Measurements from ENCODE around the gene MARF1.
A peak's percentile ranks its signal among the peaks of the same experiment; 100 is the strongest.
"Not testable (repeated sequence)": the region's sequence is repeated elsewhere in the genome, so short reads cannot be mapped to it uniquely, and the experiment has no call there.

The MARF1 gene

DNA sequence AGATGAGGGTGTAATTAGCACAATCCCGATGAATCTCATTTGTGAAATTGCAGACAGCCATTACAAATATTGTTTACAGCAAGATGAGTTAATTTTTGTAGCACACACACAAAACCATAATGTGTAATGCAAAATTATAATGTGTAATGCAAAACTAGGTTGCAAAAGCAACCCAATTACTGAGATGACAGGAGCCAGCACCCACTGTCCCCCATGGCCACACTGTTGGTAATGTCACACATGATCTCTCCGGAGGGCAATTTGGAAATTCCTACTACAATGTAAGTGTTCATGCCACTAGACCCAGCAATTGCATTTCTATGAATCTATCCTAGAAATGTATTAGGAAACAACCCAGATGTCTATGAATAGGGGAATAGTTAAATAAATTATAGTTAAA is 76.9 kb downstream of the MARF1 start:
- no peak for DNase-seq

DNA sequence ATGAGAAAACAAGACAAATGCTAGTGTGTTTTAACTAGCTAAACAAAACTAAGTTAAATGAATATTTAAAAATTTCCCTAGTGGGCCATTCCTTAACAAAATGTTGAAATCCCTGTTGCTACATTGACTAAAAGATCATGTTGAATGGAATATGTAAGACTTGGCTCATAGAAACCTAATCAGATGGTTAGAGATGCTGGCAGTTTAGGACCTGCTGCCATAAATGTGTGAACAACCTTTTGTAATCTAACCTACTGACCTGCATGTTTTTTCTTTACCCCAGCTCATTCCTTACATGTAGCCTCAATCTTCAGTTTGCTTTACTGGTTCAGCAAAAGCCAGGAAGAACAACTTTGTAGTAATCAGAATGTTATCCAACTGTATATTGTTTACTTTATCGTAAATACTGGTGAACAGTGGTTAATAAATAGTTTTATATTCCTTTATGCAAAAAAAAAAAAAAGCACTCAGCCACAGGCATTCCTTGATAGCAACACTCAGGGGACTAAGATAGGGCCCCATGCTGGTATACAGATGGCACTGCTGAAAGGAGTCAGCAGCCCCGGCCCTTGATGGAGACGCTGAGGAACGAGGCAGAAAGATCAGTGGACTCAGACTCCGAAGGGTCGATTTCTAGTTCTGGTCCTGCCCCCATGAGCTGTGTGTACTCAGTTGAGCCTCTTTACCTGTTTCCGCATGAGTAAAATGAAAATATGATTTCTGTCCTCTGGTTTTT is 78.2 kb downstream of the MARF1 start:
- DNase-seq, result no peak

DNA sequence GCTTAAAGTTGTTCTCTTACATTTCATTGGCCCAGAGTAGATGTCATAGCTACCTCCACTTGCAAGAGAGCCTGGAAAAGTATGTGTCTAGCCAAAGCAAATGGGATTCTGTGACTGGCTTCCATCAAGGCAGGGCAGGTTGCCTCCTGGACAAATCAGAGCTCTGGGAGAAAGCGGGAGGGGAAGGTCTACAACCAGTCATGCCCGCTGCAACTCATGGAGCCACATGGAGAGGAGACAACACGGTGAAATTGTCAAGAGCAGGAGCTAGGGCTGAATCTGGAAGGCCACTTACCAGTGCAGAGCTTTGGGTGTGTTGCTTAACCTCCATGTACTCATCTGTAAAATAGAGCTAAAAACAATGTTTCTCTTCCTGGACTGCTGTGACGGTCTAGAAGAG is 83.8 kb downstream of the MARF1 start:
- DNase-seq, result no peak

DNA sequence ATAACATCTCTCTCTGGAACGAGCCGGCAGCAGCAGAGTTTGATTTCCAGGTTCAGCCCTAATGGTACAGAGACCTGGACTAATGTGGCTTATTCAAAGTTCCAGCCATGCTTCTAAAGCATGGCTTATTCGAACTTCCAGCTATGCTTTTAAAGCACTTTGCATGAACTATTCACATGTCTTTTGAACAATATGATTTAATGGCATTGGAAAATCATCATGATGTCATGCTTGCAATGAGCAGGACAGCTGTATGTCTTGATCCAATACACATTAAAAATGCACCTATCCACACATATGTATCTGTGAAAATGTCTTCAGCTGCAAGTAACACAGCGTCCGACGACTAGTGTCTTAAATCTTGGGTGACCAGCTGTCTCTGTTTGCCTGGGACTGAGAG is 85.7 kb downstream of the MARF1 start:
- DNase-seq, result no peak

DNA sequence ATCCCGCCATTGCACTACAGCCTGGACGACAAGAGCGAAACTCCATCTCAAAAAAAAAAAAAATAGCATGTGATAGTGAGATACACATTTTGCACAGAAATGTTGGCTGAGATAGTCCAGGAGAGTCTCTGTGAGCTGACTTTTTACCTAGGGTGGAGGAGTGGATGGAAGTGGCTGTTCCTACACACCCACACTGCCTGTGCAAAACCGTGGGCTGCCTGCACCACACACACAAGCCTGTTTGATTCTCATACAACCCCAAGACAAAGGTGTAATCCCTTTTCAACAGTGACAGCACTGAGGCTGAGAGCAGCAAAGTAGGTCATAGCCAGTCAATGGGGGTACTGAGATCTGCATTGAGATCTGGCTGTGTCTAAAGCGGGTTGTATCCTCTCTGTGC is 86.8 kb downstream of the MARF1 start:
- no peak for DNase-seq

DNA sequence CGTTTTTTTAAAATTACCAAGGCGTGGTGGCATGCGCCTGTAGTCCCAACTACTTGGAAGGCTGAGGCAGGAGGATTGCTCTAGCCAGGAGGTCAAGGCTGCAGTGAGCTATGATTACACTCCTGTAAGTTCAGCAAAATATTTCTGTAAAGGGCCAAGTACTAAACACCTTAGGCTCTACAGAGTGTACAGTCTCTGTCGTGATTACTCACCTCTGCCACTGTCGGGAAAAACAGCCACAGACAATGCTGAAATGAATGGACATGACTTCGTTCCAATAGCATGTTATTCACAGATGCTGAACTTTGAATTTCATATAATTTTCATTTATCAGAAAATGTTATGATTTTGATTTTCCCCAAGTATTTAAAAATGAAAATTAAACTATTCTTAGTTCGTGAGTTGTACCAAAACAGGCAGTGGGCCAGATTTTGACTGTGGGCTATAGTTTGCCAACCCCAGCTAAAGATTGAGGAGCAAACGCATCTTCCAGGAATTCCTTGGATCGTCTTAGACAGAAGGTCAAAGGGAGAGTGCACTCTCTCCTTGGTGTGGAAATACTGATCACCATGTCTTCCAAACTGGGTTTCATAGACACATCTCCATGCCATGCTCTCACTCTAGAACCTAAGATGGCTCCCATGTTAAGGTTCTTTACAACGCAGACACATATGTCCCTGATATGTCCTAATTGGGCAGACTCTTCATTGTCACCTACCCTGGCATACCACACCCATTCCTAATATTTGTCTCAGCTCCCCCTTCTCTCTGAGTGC is 89.5 kb downstream of the MARF1 start:
- no peak for DNase-seq

DNA sequence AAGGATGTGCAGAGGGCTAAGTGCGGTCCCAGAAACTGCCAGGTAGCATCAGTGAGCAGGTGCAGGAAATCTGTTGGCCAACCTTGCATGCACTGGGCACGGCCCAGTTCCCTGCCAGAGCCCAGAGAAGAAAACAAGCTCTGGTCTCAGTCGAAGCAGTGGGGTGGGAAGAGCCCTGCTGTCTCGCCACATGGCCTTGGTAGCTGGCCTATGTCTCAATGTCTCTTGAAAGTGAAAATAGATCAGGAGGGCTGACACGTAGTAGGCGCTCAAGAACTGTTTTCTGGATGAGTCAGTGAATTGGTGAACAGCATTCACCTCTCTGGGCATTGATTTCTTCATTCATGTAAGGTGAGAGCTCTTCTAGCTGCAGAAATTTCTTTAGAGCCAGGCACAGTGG is 90.4 kb downstream of the MARF1 start:
- peak; percentile 71 to 76 for DNase-seq

DNA sequence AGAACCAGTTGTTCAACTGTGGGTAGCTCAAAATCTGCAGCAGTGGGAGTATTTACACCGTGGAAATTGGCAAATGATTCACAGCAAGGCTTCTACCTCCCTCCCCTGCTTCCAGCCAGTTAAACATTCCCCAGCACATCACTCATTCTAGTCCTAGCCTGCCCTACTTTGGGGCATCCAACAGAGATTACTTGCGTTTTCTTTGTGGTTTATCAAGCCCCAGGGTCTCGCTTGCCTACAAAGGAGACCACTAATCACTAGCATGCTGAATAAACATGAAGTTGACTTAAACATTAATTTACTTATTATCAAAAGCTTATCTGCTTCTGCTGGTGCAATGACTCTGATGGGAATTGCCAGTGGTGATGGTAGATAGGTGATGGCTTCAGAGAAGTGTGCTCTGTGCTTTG is 94.5 kb downstream of the MARF1 start:
- no peak for DNase-seq

DNA sequence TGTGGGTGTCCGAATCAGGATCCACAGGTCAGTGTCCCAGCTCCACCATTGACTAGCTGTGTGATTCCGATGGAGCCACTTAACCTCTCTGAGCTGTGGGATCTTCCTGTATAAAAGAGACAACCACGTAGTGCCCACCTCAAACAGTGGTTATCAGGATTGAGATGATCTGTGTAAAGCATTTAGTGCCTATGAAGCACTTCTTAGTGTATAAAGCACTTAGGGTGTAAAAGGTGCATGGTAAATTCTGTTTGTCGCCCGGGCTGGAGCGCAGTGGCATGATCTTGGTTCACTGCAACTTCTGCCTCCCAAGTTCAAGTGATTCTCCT is 95.2 kb downstream of the MARF1 start:
- DNase-seq, result no peak

DNA sequence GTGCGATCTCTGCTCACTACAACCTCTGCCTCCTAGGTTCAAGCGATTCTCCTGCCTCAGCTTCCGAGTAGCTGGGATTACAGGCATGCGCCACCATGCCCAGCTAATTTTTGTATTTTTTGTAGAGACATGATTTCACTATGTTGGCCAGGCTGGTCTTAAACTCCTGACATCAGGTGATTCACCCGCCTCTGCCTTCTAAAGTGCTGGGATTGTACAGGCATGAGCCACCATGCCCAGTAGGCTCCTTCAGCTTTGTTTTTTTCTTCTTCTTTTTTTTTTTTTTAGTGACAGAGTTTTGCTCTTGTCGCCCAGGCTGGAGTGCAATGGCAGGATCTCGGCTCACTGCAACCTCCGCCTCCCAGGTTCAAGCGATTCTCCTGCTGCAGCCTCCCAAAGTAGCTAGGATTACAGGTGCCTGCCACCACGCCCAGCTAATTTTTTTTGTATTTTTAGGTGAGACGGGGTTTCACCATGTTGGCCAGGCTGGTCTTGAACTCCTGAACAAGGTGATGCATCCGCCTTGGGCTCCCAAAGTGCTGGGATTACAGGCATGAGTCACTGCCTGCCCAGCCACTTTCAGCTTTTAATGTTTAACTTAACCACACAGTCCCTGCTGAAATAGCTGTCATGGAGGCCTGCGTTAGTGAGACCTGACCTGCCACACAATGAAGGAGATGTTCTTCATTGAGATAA is 95.7 kb downstream of the MARF1 start:
- not testable (repeated sequence) for DNase-seq

DNA sequence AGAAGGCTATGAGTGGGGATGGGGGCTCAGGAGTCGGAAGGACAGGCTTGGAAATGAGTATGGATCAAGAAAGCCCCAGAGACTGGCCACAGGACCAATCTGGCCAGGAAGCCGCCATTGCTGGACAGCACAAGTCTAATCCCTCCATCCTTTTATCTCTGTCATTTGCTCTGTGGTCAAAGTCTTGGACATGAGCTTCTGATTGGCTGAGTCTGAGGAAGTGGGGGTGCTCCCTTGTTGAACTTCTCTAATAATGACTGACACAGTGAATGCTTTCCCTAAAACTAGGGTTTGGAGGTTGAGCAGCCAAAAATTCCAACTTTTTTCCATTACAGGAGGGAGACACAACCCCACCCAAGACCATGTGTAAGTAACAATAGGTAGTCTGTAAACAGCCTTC is 97.4 kb downstream of the MARF1 start:
- no peak for DNase-seq

DNA sequence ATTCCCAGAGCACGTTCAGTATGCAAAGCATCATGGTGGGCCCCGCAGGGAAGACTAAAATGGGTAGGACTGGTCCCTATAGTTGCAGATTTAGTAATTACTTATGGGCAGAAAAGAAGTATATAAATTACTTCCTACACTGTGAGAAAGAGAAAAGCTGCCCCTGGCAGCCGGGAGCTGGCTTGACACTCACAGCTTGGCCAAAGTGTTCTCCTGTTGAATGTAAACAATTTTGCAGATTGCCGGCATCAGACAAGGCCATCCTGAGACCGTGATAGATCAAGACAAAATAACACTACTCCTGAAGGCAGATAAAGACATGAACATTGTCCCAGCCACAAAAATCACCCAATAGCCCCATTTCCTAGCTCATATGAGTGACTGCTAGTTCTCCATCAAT is 98.5 kb downstream of the MARF1 start:
- DNase-seq, result no peak

All from cerebellar nuclear complex (tissue), 1 donor.